Smooth muscle cell (in vitro differentiated cells): ENCODE measurements around the gene IQCE. TPM values are rescaled to one million over a fixed set of nuclear protein-coding genes. Genes with fewer than 3 reads are reported as not detected.
"Not testable (repeated sequence)": the region's sequence is repeated elsewhere in the genome, so short reads cannot be mapped to it uniquely, and the experiment has no call there.

Experiments
- DNase-seq: peaks from one replicate; lab custom pipeline; 2025; ENCODE audit not compliant: unreplicated experiment; lab: John Stamatoyannopoulos, UW
- H2AFZ ChIP-seq: fragments of 200-600 bp; sonication (generic); 2 replicates; pipeline ENCODE4 v1.6.0; 2016; ENCODE audit warnings: antibody characterized with exemption, low read depth, mild to moderate bottlenecking
- H3F3A ChIP-seq: fragments of 200-600 bp; sonication (generic); 2 replicates; pipeline ENCODE4 v1.6.0; 2017; ENCODE audit warnings: antibody characterized with exemption, low read depth
- H3K27ac ChIP-seq: fragments of 200-600 bp; sonication (generic); 2 replicates; pipeline ENCODE4 v1.5.1; 2016; ENCODE audit warnings: low read depth, mild to moderate bottlenecking
- H3K27me3 ChIP-seq: fragments of 200-600 bp; sonication (generic); 2 replicates; pipeline ENCODE4 v1.6.1; 2016; ENCODE audit warnings: low read depth, mild to moderate bottlenecking
- H3K36me3 ChIP-seq: fragments of 200-600 bp; sonication (generic); 2 replicates; pipeline ENCODE4 v1.5.1; 2016; ENCODE audit warnings: low read depth
- H3K4me1 ChIP-seq: fragments of 200-600 bp; sonication (generic); 2 replicates; pipeline ENCODE4 v1.5.1; 2016; ENCODE audit warnings: low read depth
- H3K4me2 ChIP-seq: fragments of 200-600 bp; sonication (generic); 2 replicates; pipeline ENCODE4 v1.6.0; 2016; ENCODE audit warnings: mild to moderate bottlenecking
- H3K4me3 ChIP-seq: fragments of 200-600 bp; sonication (generic); 2 replicates; pipeline ENCODE4 v1.5.1; 2016; ENCODE audit warnings: mild to moderate bottlenecking
- H3K79me2 ChIP-seq: fragments of 200-600 bp; sonication (generic); 2 replicates; pipeline ENCODE4 v1.6.0; 2016; ENCODE audit warnings: low read depth, mild to moderate bottlenecking
- H3K9ac ChIP-seq: fragments of 200-600 bp; sonication (generic); 2 replicates; pipeline ENCODE4 v1.6.0; 2016; ENCODE audit warnings: low read depth
- H3K9me3 ChIP-seq: fragments of 200-600 bp; sonication (generic); replicated peaks from 2 replicates; pipeline ENCODE4 v1.5.1; 2016; ENCODE audit warnings: low read depth
- H4K20me1 ChIP-seq: fragments of 200-600 bp; sonication (generic); 2 replicates; pipeline ENCODE4 v1.6.0; 2016; ENCODE audit warnings: low read depth
- CTCF ChIP-seq: fragments of 200-600 bp; sonication (generic); IDR thresholded peaks from 2 replicates; pipeline ENCODE4 v1.5.1; 2017; ENCODE audit warnings: borderline replicate concordance, mild to moderate bottlenecking, antibody characterized with exemption; ENCODE audit not compliant: insufficient read depth, poor library complexity, severe bottlenecking
- WGBS: methylation state at CpG from one replicate; pipeline ENCODE4 v1.1.7; 2016; ENCODE audit warnings: low lambda C conversion rate; 5-methylcytosine and 5-hydroxymethylcytosine counted together
- polyA plus RNA-seq: library from polyadenylated mRNA; unstranded; fragments of >200 nt; fragmentation: Nextera tagmentation; extraction: Ambion mirVana; gene quantifications from 2 replicates; pipeline ENCODE4 v1.2.1, GENCODE V29; 2016
- total RNA-seq: library from RNA; depleted of rRNA; stranded (reverse); fragments of >200 nt; gene quantifications from 2 replicates; pipeline ENCODE4 v1.2.3, GENCODE V29; 2014

The IQCE gene
- total and polyA plus RNA-seq, 2 experiments from 2014 or later = 5.8 to 12.7 TPM

GRCh38 chr7:2559283-2559950 lies 638 bp downstream of the IQCE start:
- Histone ChIP-seq H4K20me1 (peaks cover 3% of the 10 kb centered on the region), H3K27me3 (no peaks in the 10 kb centered on the region), H3K4me2 (peak overlapping the region; percentile 100), H3K27ac (peak overlapping the region; percentile 63), H2AFZ (peak overlapping the region; percentile 91), H3K79me2 (peaks cover 24% of the 10 kb centered on the region), H3K4me1 (peaks cover 10% of the 10 kb centered on the region), H3K9me3 (no peaks in the 10 kb centered on the region), H3K9ac (peak overlapping the region; percentile 83), H3K4me3 (peak overlapping the region; percentile 98), H3K36me3 (no peaks in the 10 kb centered on the region), H3F3A (peaks cover 4% of the 10 kb centered on the region)
- 6% methylated on average over 50 of the region's 53 CpGs for WGBS
- TF ChIP-seq CTCF = no peak
- no peak for DNase-seq

GRCh38 chr7:2563955-2564354 lies 5.2 kb downstream of the IQCE start:
- H2AFZ ChIP-seq, H3K27ac ChIP-seq, H3K36me3 ChIP-seq, H3K9ac ChIP-seq, H3K27me3 ChIP-seq, H3F3A ChIP-seq, H3K4me1 ChIP-seq, DNase-seq, H3K4me3 ChIP-seq, H3K4me2 ChIP-seq, H3K9me3 ChIP-seq: not testable (repeated sequence)
- peaks cover 21% of the 10 kb centered on the region for H3K79me2 ChIP-seq
- H4K20me1 ChIP-seq = peaks cover 10% of the 10 kb centered on the region
- 95% methylated on average over 3 of the region's 3 CpGs for WGBS

- no peak overlapping the region for H3K4me2 ChIP-seq
- H3K79me2 ChIP-seq = peaks cover 14% of the 10 kb centered on the region
- no peak overlapping the region for H3K27ac ChIP-seq
- DNase-seq = no peak
- no peaks in the 10 kb centered on the region for H3K27me3 ChIP-seq
- 94% methylated on average over 11 of the region's 12 CpGs for WGBS
- no peaks in the 10 kb centered on the region for H3K9me3 ChIP-seq
- H3K4me3 ChIP-seq = no peak overlapping the region
- no peaks in the 10 kb centered on the region for H3K36me3 ChIP-seq
- H3K9ac ChIP-seq = no peak overlapping the region
- no peaks in the 10 kb centered on the region for H3F3A ChIP-seq
- no peak overlapping the region for H2AFZ ChIP-seq
- peaks cover 10% of the 10 kb centered on the region for H4K20me1 ChIP-seq
- no peak for TF ChIP-seq CTCF
- H3K4me1 ChIP-seq = peaks cover 8% of the 10 kb centered on the region
Observed at GRCh38 chr7:2564970-2565540, 6.3 kb downstream of the IQCE start.

GRCh38 chr7:2566348-2566889 lies 7.6 kb downstream of the IQCE start:
- Histone ChIP-seq H3K27ac (no peak overlapping the region), H3K4me1 (peaks cover 8% of the 10 kb centered on the region), H3K9ac (no peak overlapping the region), H3K4me3 (no peak overlapping the region), H3K27me3 (no peaks in the 10 kb centered on the region), H4K20me1 (peaks cover 10% of the 10 kb centered on the region), H3K4me2 (no peak overlapping the region), H3K9me3 (no peaks in the 10 kb centered on the region), H3F3A (no peaks in the 10 kb centered on the region), H3K79me2 (peaks cover 12% of the 10 kb centered on the region), H3K36me3 (no peaks in the 10 kb centered on the region), H2AFZ (no peak overlapping the region)
- WGBS = 86% methylated on average over 8 of the region's 8 CpGs
- TF ChIP-seq CTCF = no peak
- DNase-seq = no peak
